ENCODE data around the gene NR2F6.

DNA sequence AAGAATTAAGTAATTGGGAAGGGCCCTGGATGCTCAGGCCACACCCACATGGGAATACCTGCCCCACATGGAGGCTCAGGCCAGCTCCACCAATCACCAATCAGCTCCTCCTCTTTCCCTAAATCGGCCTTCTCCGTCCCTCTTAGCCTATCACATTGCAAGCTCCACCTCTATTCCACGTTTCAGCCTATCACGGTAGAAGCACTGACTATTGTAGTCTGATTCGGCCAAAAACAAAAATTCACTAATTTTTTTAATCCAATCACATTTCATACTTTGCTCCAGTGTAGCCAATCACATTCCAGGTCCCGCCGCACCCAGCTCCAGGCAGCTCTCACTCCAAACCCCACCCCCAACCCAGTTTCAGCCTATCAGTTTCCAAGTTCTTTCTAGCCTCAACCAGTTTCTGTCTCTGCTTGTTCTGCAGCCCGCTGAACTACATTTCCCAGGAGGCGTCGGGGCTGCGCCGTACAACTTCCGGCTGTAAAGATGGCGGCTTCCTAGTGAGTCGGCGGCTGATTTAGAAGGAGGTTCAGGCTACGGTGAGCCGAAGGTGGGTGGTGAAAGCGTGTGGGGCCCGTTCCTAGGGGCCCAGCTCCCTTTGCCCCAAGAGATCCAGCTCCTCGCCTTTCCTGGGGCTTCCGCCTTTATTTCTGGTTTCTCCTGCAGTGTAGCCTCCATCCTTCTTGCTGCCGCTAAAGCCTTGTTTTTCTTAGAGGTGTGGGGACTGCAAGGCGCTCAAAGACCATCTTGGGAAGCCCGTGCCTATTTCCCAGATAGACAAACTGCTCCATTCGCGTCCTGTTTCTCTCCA, 21.5 kb upstream of the NR2F6 start, which contains the start of gene BABAM1:
- TF ChIP-seq TAF1 (IDR thresholded peaks at IDR 0.05; ENCODE audit: low read depth, low read length) (peak; percentile 94), SPI1 (IDR thresholded peaks at IDR 0.05; ENCODE audit: low read depth, low read length) (no peak), POLR2A (IDR thresholded peaks at IDR 0.05; ENCODE audit: low read depth, low read length) (peak; percentile 86), PAX5 (IDR thresholded peaks at IDR 0.05; ENCODE audit: insufficient read depth, low read length, severe bottlenecking) (no peak)
